Measurements from ENCODE around the gene SGK1.

GRCh38 chr6:134341999-134342567 is 24.2 kb upstream of the SGK1 start:
- TF ChIP-seq POLR2A (IDR thresholded peaks at IDR 0.05) (no peak), CTCF (IDR thresholded peaks at IDR 0.05) (no peak), POLR2AphosphoS5 (IDR thresholded peaks at IDR 0.05) (no peak), EP300 (IDR thresholded peaks at IDR 0.05) (no peak)
